ENCODE results near the gene TPGS1.
A peak's percentile ranks its signal among the peaks of the same experiment; 100 is the strongest.

The TPGS1 gene, protein sequence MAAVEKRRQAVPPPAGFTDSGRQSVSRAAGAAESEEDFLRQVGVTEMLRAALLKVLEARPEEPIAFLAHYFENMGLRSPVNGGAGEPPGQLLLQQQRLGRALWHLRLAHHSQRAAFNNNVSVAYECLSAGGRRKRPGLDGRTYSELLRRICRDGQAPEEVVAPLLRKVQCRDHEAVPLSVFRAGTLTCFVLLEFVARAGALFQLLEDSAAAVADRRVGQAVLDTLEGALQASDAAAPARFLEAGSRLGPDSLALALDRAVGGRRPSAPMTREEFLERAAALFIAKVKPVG

GRCh38 chr19:507286-508203, at the start of gene TPGS1:
Gene TPGS1, plus strand, starts transcription at chr19:507497. Its CDS starts 10 bp downstream, at chr19:507507.
- peak; percentile 82 to 100 (median 92) for DNase-seq

DNA sequence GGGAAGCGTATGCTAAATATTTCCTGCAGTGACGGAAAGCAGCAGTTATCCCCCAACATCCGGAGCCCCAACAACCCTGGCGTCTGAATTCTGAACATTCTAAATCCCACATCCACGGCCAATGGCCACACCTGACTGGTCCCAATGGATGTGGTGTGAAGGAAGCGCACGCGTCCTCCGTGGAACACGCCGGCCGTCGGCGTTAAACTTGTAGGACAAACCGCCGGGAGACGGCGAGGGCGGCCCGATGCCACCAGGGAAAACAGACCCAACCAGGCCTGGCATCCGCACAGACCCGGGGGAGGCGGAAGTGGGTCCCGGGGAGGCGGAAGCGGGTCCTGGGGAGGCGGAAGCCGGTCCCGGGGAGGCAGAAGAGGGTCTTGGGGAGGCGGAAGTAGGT, 49.7 kb upstream of the TPGS1 start:
- no peak for DNase-seq

DNA sequence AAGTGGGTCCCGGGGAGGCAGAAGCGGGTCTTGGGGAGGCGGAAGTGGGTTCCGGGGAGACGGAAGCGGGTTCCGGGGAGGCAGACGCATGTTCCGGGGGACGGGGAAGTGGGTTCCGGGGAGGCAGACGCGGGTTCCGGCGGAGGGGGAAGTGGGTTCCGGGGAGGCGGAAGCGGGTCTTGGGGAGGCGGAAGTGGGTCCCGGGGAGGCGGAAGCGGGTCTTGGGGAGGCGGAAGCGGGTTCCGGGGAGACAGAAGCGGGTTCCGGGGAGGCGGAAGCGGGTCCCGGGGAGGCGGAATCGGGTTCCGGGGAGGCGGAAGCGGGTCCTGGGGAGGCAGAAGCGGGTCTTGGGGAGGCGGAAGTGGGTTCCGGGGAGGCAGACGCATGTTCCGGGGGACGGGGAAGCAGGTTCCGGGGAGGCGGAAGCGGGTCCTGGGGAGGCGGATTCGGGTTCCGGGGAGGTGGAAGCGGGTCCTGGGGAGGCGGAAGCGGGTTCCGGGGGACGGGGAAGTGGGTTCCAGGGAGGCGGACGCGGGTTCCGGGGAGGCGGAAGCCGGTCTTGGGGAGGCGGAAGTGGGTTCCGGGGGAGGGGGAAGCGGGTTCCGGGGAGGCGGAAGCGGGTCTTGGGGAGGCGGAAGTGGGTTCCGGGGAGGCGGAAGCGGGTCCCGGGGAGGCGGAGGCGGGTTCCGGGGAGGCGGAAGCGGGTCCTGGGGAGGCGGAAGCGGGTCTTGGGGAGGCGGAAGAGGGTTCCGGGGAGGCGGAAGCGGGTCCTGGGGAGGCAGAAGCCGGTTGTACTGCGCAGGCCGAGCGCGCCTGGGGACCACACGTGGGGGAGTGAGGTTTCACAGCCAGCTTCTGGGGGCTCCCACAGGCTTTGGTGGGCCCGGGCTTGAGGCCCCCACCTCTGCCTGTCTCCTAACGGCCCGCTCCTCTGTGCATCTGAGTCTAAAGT, 48.9 kb upstream of the TPGS1 start:
- no peak for DNase-seq

GRCh38 chr19:459724-460511, 47.4 kb upstream of the TPGS1 start:
- DNase-seq: peak in 1 of 6 experiments; percentile 20

- no peak for DNase-seq
These were observed 46.2 kb upstream of the TPGS1 start, which contains the start of gene SHC2 for GRCh38 chr19:460877-461720. Gene SHC2, minus strand, starts transcription at chr19:461033. Its CDS starts 37 bp downstream, at chr19:460996.

- DNase-seq: no peak
These were observed 45.4 kb upstream of the TPGS1 start for GRCh38 chr19:461721-462551.

GRCh38 chr19:463483-464207, 43.7 kb upstream of the TPGS1 start:
- DNase-seq: no peak

DNA sequence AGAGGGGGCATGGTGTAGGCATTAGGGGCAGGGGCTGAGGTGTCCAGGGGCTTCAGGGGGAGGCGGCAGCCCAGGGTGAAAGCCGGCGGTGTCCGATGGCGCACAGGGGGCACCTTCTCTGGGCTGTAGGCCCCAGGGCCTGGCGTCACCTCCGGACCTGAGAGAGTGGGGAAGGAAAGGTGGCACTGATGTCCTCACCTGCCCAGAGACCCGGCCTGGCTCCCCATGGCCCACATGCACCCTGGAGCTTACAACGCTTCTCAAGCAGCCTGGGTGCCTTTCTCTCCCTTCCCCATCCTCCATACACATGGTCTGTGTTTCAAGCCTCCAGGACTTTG, 43.1 kb upstream of the TPGS1 start:
- DNase-seq: no peak

DNA sequence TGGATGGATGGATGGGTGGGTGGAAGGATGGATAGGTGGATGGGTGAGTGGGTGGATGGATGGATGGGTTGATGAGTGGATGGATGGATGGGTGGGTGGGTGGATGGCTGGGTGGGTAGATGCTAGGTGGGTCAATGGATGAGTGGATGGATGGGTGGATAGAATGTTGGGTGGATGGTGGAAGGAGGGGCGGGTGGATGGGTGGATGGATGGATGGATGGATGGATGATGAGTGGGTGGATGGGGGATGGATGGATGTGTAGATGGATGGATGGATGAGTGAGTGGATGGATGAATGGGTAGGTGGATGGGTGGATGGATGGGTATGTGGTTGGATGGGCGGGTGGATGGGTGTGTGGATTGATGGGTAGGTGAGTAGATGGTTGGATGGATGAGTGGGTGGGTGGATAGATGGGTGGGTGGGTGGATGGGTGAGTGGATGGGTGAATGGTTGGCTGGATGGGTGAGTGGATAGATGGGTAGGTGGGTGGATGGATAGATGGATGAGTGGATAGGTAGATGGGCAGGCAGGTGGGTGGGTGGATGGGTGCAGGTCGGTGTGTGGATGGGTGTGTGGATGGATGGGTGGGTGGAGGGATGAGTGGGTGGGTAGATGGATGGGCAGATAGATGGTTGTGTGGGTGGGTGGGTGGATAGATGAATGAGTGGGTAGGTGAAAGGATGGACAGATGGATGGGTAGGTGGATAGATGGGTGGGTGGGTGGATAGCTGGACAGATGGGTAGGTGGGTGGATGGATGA, 42.1 kb upstream of the TPGS1 start:
- no peak for DNase-seq

GRCh38 chr19:467554-467953, 39.7 kb upstream of the TPGS1 start:
- no peak for DNase-seq

DNA sequence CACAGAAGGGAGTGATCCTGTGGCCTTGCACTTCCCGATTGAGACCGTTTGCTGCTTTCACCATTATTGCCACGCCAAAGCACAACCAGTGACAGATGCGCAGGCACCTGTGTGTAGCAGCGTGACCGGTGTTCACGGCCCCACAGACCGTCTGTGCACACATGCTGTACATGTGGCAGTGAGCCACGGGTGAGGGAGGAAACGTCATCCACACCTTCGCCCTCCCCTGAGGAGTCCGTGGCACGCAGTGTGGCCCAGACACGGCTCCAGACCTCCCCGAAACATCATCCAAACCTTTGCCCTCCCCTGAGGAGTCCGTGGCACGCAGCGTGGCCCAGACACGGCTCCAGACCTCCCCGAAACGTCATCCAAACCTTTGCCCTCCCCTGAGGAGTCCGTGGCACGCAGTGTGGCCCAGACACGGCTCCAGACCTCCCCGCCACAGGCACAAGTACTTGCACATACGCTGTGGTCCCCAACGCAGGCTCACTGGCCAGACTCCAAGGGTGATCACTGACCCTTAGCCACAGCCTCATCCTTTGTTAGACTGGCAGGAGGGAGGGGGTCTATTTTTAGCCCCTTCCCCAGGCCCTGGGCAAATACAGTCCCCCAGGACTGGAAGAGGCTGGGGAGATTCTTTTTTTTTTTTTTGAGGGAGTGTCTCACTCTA, 38.6 kb upstream of the TPGS1 start:
- DNase-seq: no peak

GRCh38 chr19:469833-470232, 37.5 kb upstream of the TPGS1 start:
- no peak for DNase-seq

DNA sequence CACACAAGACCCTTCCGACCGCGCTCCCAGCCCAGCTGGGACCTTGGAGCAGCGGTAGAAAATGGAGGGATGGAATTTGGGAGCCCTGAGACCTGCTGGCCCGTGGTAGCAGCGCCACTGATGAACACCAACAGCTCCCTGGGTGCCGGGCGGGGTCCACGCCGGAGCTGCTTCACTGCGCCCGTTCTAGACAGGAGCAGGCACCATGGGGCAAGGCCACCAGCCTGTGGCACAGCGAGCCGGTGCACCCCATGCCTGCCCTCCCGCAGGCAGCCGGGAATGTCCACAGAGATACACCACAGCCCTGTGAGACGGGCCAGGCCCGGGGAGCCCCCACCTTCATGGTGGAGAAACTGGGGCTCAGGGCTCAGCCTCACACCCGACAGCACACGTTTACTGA, 36.6 kb upstream of the TPGS1 start:
- no peak for DNase-seq

GRCh38 chr19:472005-472858, 35.1 kb upstream of the TPGS1 start:
- no peak for DNase-seq

GRCh38 chr19:474126-475078, 32.9 kb upstream of the TPGS1 start:
- DNase-seq: no peak

- DNase-seq: no peak
These were observed 31.9 kb upstream of the TPGS1 start for GRCh38 chr19:475360-475759.

Data from stimulated activated naive CD4-positive, alpha-beta T cell (primary cell).